Suprapubic skin (tissue), 4 donors: Measurements from ENCODE around the gene COL28A1. TPM values are rescaled to one million over a fixed set of nuclear protein-coding genes. Genes with fewer than 3 reads are reported as not detected.

Source experiments
- DNase-seq, 2 donors: peaks; one replicate each; pipeline ENCODE4 v3.0.0-alpha.2; 2019; ENCODE audit warnings: low spot score in 2 of 2
- H3K27ac ChIP-seq: fragments of 200-600 bp; sonication (generic); one replicate; pipeline ENCODE4 v1.5.1; 2019
- H3K27me3 ChIP-seq: fragments of 200-600 bp; sonication (generic); one replicate; pipeline ENCODE4 v1.5.1; 2019
- H3K36me3 ChIP-seq: fragments of 200-600 bp; sonication (generic); one replicate; pipeline ENCODE4 v1.5.1; 2019
- H3K4me1 ChIP-seq: fragments of 200-600 bp; sonication (generic); one replicate; pipeline ENCODE4 v1.5.1; 2019
- H3K4me3 ChIP-seq: fragments of 200-600 bp; sonication (generic); one replicate; pipeline ENCODE4 v1.5.1; 2019; ENCODE audit warnings: mild to moderate bottlenecking
- H3K9me3 ChIP-seq: fragments of 200-600 bp; sonication (generic); one replicate; pipeline ENCODE4 v1.5.1; 2019
- CTCF ChIP-seq, 2 donors: fragments of 200-600 bp in 1 of 2; fragments of 450-650 bp in 1 of 2; sonication (generic) in 1 of 2; IDR thresholded peaks; one replicate each; pipeline ENCODE4 v1.5.1; 2016 to 2019; ENCODE audit warnings: antibody characterized with exemption in 2 of 2, mild to moderate bottlenecking in 1 of 2, moderate library complexity in 1 of 2
- EP300 ChIP-seq: sonication (generic); formaldehyde crosslinking; IDR thresholded peaks from one replicate; pipeline ENCODE4 v1.6.1; 2017; ENCODE audit warnings: antibody characterized with exemption
- POLR2A ChIP-seq, 2 donors: fragments of 450-650 bp; IDR thresholded peaks; one replicate each; pipeline ENCODE4 v1.6.1; 2017; ENCODE audit warnings: antibody characterized with exemption in 2 of 2, mild to moderate bottlenecking in 2 of 2, moderate library complexity in 2 of 2
- POLR2AphosphoS5 ChIP-seq, 3 donors: sonication (generic); formaldehyde crosslinking; IDR thresholded peaks; one replicate each; pipeline ENCODE4 v1.6.1; 2017; ENCODE audit warnings: antibody characterized with exemption in 3 of 3
- WGBS: methylation state at CpG from one replicate; pipeline ENCODE4 v1.1.5; 2018; 5-methylcytosine and 5-hydroxymethylcytosine counted together
- total RNA-seq, 4 donors: library from RNA; depleted of rRNA; stranded (reverse); fragments of >200 nt; gene quantifications; one replicate each; pipeline ENCODE4 v1.1.0, GENCODE V29; 2016

The COL28A1 gene
- total RNA-seq, 4 donors from 2014 or later = 0.85 to 2.9 (median 2.0) TPM

DNA sequence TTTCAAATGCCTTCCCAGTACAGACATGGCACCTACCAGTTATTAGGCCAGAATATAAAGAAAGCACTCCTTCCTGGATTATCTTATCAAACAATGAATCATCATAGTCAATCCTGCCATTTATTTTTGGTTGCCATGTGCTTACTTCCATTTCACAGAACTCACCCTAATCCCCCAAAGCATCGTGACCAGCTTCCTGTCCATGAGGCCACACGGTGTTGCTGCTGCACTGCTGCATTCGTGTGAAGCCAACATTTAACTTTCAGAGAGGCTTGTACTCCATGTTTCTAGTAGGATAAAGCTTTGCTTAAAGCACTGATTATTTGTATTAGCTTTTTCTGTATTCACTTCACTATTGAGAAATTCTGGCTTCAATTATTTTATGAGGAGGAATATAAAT, 14.4 kb downstream of the COL28A1 start:
- WGBS = 71% methylated on average over 3 of the region's 3 CpGs
- H3K4me1 ChIP-seq = no peaks in the 10 kb centered on the region
- TF ChIP-seq CTCF (IDR thresholded peaks at IDR 0.05) (no peak), POLR2A (IDR thresholded peaks at IDR 0.05) (no peak), EP300 (no peak), POLR2AphosphoS5 (IDR thresholded peaks at IDR 0.05) (no peak)
- no peaks in the 10 kb centered on the region for H3K36me3 ChIP-seq
- no peak for DNase-seq
- no peaks in the 10 kb centered on the region for H3K27me3 ChIP-seq
- no peaks in the 10 kb centered on the region for H3K9me3 ChIP-seq
- no peak overlapping the region for H3K27ac ChIP-seq
- no peak overlapping the region for H3K4me3 ChIP-seq

DNA sequence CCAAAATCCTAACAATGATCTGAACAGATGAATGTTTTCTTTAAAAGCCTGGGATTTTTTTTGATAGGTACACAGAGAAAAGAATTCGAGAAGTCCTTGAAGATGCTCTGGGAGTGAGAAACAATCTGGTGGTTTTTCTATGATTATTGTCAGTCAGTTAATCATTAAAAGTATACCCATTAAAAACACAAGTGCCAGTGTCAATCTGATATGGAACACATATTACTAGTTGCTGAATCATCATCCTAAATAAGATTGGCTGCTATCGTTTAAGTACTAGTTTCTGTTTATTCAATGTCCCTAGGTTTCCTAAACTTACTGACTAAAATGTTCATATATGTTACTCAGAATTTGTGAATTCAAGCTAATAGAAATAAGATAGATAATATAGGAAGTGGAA, 16.1 kb downstream of the COL28A1 start:
- no peaks in the 10 kb centered on the region for H3K9me3 ChIP-seq
- no peaks in the 10 kb centered on the region for H3K4me1 ChIP-seq
- DNase-seq = no peak
- no peaks in the 10 kb centered on the region for H3K36me3 ChIP-seq
- no peak overlapping the region for H3K27ac ChIP-seq
- 65% methylated on average over 2 of the region's 2 CpGs for WGBS
- TF ChIP-seq POLR2A (IDR thresholded peaks at IDR 0.05) (no peak), EP300 (no peak), POLR2AphosphoS5 (IDR thresholded peaks at IDR 0.05) (no peak), CTCF (IDR thresholded peaks at IDR 0.05) (no peak)
- no peak overlapping the region for H3K4me3 ChIP-seq
- H3K27me3 ChIP-seq = no peaks in the 10 kb centered on the region

GRCh38 chr7:7519056-7519455, 16.6 kb downstream of the COL28A1 start:
- Histone ChIP-seq H3K9me3 (no peaks in the 10 kb centered on the region), H3K4me3 (no peak overlapping the region), H3K4me1 (no peaks in the 10 kb centered on the region), H3K27me3 (no peaks in the 10 kb centered on the region), H3K27ac (no peak overlapping the region), H3K36me3 (no peaks in the 10 kb centered on the region)
- no peak for DNase-seq
- 85% methylated on average over 2 of the region's 2 CpGs for WGBS
- TF ChIP-seq EP300 (no peak), CTCF (IDR thresholded peaks at IDR 0.05) (no peak), POLR2A (IDR thresholded peaks at IDR 0.05) (no peak), POLR2AphosphoS5 (IDR thresholded peaks at IDR 0.05) (no peak)

DNA sequence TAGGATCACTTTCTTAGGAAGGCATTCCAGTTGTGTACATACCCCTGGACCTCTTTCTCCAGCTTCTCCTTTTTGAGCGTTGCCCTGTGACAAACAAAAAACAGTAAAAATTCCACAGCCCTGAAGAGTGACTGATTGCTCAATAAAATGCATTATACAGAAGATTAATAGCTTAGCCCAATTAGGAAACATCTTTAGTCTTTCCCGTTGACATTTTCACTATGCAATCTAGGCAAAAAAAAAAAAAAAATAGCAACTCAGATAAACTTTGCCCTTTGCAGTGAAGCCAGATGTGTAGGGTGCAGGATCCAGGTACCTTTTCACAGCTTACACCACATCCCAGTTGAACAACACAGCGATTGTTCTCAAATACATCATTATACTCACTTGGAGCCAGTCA, 17.9 kb downstream of the COL28A1 start:
- no peak for DNase-seq
- H3K9me3 ChIP-seq = no peaks in the 10 kb centered on the region
- no peaks in the 10 kb centered on the region for H3K36me3 ChIP-seq
- TF ChIP-seq POLR2AphosphoS5 (IDR thresholded peaks at IDR 0.05) (no peak), CTCF (IDR thresholded peaks at IDR 0.05) (no peak), EP300 (no peak), POLR2A (IDR thresholded peaks at IDR 0.05) (no peak)
- H3K4me3 ChIP-seq = no peak overlapping the region
- H3K4me1 ChIP-seq = no peaks in the 10 kb centered on the region
- 38% methylated on average over 3 of the region's 3 CpGs for WGBS
- H3K27ac ChIP-seq = no peak overlapping the region
- H3K27me3 ChIP-seq = no peaks in the 10 kb centered on the region

GRCh38 chr7:7516662-7517061, 19.0 kb downstream of the COL28A1 start:
- 75% methylated on average over 1 of the region's 1 CpG for WGBS
- Histone ChIP-seq H3K4me1 (no peaks in the 10 kb centered on the region), H3K27ac (no peak overlapping the region), H3K27me3 (no peaks in the 10 kb centered on the region), H3K36me3 (no peaks in the 10 kb centered on the region), H3K9me3 (no peaks in the 10 kb centered on the region), H3K4me3 (no peak overlapping the region)
- TF ChIP-seq CTCF (IDR thresholded peaks at IDR 0.05) (no peak), POLR2AphosphoS5 (IDR thresholded peaks at IDR 0.05) (no peak), EP300 (no peak), POLR2A (IDR thresholded peaks at IDR 0.05) (no peak)
- DNase-seq = no peak
